Cardiac septum (tissue), 1 donor: Measurements from ENCODE around the gene TSPYL4. TPM values are rescaled to one million over a fixed set of nuclear protein-coding genes. Genes with fewer than 3 reads are reported as not detected.

Experiments
- DNase-seq: peaks from one replicate; pipeline ENCODE4 v3.0.0-alpha.2; 2020; ENCODE audit warnings: low spot score
- intact Hi-C: fragments of 100-400 bp; cut with DNase I; formaldehyde crosslinking; loops from one replicate; pipeline ENCODE4 v1.14.0; 2022
- total RNA-seq: library from RNA; stranded (reverse); fragmentation: NEBNext Ultra II Directional; extraction: Animal tissue kit (Norgen Biotek cat#: 25700); gene quantifications from one replicate; pipeline ENCODE4 v1.2.1, GENCODE V29; 2021
- donor health status: DM: no; HTN: no; CAD: no.

The TSPYL4 gene
- total RNA-seq, 1 donor from 2014 or later: 29.7 TPM

DNA sequence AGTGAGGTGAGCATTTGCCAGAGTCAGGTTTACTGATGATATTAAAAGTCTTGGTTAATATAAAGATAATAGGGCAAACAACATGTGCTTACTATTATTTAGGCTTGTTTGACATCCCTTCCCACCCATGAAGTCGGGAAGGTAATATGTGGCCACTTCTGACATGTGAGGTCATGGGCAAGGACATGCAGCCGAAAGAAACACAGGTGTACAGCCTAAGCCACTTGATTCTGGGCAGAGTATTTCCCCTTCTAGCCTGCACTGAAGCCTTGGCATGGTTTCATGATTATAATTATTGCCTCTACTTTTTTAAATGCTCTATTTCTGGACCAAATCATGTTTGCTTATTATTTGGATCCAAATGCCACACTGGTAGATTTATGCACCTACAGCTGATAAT lies 52.3 kb downstream of the TSPYL4 start:
- intact Hi-C loops: no loop called here
- DNase-seq: no peak

DNA sequence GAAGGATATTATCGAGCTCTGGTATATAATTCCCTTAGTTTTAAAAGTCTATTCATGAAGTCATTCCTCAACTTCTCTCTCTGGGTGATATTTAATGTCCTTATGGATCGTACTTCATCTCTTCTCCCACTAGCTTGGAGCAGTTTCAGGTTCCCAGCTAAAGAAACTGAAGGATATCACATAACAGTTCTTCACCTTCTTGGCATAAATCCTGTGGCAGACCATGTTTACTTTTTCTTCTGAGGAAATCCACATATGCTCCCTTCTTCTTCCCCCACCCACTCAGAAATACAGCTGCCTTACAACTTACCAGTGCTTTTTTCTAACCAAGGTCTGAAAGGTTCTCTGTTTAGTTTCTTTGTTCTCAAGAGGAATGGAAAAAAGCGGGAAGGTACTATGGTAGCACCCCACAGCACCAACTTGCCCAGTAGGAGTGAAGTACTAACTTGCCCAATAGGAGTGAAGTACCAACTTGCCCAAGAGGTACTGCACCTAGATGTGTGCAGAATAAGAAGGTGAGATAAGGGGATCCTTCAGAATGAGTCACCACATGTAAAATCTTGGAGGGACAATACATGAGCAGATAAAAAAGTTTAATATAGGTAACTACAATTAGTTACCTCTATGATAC lies 53.1 kb downstream of the TSPYL4 start:
- intact Hi-C loops: no loop called here
- no peak for DNase-seq

Other genes with a start within 250 kb of the TSPYL4 start
- 2.6 TPM for gene FRK, start 193.2 kb downstream of the TSPYL4 start, total RNA-seq
- gene NT5DC1, start 153.2 kb downstream of the TSPYL4 start, total RNA-seq: 38.8 TPM
- gene COL10A1, start 127.9 kb downstream of the TSPYL4 start, total RNA-seq: 3.3 TPM
- 125 TPM for gene TSPYL1, start 25.9 kb upstream of the TSPYL4 start, total RNA-seq
- 14.3 TPM for gene DSE, start 116.9 kb upstream of the TSPYL4 start, total RNA-seq
- 0.97 TPM for gene CALHM6, start 207.3 kb upstream of the TSPYL4 start, total RNA-seq